WI38 (cell line): Measurements from ENCODE around the gene FUBP3.

Source experiments
- H3K4me3 ChIP-seq: 2 replicates; pipeline ENCODE4 v1.5.1; 2011; ENCODE audit warnings: low read depth, mild to moderate bottlenecking, control low read depth, low read length
- TF ChIP-seq, protein P1 (sequence below): IDR thresholded peaks from 2 replicates; pipeline ENCODE4 v1.5.1; 2012; ENCODE audit warnings: low read depth, mild to moderate bottlenecking, control low read depth, low read length

Gene FUBP3

DNA sequence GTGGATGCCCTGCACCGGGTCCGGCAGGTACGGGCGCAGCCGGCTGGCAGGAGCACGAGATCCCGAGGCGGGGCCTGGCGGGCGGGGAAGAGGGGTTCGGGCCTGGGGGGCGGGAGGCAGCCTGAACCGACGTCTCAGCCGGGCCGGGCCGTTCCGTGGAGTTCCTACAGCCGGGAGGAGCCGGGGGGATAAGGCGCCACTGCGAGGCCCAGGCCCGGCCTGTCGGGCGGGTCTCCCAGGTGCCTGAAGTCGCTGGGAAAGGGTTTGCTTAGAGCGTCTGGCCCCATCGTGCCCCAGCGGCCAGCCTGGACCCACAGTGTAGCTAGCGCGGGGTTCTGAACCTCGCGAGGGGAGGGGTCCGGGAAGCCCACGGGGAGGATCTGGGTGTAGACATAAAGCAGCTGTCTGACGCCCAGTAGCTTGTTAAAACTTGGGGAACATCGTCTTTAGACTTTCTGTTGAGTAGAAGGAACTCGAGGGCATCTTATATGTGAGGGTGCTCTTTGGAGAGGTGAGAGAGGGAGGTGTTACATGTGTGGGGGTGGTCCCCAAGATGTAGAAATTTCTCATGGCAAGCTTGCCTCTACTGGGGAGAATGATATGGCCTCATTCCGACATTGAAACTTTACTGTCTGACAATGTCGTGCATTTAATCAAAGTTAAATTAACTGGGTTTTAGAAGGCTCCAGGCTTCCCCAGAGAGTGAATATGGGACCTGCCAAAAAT is 524 bp downstream of the FUBP3 start:
- TF ChIP-seq, protein P1, sequence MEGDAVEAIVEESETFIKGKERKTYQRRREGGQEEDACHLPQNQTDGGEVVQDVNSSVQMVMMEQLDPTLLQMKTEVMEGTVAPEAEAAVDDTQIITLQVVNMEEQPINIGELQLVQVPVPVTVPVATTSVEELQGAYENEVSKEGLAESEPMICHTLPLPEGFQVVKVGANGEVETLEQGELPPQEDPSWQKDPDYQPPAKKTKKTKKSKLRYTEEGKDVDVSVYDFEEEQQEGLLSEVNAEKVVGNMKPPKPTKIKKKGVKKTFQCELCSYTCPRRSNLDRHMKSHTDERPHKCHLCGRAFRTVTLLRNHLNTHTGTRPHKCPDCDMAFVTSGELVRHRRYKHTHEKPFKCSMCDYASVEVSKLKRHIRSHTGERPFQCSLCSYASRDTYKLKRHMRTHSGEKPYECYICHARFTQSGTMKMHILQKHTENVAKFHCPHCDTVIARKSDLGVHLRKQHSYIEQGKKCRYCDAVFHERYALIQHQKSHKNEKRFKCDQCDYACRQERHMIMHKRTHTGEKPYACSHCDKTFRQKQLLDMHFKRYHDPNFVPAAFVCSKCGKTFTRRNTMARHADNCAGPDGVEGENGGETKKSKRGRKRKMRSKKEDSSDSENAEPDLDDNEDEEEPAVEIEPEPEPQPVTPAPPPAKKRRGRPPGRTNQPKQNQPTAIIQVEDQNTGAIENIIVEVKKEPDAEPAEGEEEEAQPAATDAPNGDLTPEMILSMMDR, result no peak
- peak overlapping the region; percentile 97 for H3K4me3 ChIP-seq

DNA sequence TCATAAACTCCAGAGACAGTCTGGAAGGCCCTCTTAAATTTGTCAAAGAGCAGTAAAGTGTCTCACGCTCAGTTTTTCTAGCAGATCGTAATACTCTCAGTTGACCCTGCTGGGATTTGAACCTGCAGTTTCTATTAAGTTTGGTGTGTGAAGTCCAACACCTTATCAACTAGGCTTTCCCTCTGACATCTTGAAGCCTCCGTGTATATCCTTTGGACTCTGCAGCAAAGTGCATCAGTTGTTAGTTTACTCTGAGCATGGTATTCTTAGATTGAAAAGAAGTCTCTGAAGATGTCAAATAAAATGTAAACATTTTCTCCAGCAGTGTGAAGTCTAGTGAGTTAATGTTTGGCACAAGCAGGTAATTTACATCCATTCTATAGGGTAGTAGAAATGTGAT is 2.4 kb downstream of the FUBP3 start:
- no peak overlapping the region for H3K4me3 ChIP-seq
- TF ChIP-seq, protein P1, result no peak

DNA sequence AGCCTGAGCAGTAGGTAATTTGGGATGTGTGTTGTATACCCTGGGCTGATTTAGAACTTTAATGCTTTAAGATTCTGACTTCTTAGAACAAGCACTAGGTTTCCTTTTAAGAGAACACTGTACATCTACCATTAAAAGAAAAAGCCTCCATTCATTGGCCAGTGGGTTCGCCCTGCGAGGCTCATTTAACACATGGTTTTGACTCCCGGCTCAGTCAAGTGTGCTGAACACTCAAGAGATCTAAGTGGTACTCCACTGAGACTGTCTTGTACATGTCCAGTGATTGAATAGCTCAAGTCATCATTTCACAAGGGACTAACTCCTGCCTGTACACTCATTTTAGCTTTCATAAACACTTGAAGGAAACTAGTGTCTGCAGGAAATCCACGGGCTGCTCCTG is 3.9 kb downstream of the FUBP3 start:
- TF ChIP-seq, protein P1, result no peak
- no peak overlapping the region for H3K4me3 ChIP-seq

DNA sequence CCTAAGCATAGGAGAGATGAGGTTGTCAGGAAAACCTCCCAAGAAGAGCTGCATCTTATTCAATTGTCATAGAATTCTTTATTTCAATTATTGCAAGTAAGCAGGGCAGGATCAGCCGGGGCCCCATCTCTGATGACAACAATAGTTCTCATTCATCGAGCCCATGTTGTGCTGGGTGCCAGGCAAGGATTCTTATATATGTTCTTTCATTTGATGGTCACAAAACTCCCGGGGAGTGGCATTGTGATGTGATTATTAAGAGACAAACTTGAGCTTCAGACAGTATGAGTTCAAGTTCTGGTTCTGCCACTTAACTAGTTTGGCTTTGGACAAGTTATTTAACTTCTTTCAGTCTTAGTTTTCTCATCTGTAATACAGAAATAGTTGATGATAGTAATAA is 8.5 kb downstream of the FUBP3 start:
- TF ChIP-seq, protein P1, result no peak
- no peak overlapping the region for H3K4me3 ChIP-seq

DNA sequence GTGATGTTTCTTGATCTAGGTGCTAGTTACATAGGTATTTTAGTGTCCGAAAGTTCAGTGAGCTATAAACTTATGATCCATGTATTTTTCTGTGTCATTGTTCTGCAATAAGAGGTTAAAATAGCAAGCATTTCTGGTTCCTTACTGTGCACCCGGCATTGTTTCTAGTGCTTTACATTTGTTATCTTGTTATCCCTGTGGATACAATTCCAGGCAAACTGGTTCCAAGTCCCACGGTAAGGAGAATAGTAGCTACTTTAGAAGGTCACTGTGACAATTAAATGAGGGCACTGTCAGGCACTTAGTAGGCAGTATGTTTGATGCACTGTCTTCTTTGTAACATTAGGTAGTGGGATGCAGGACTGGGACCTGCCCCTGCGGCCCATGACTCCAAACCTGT is 9.0 kb downstream of the FUBP3 start:
- H3K4me3 ChIP-seq, result no peak overlapping the region
- TF ChIP-seq, protein P1, result no peak

DNA sequence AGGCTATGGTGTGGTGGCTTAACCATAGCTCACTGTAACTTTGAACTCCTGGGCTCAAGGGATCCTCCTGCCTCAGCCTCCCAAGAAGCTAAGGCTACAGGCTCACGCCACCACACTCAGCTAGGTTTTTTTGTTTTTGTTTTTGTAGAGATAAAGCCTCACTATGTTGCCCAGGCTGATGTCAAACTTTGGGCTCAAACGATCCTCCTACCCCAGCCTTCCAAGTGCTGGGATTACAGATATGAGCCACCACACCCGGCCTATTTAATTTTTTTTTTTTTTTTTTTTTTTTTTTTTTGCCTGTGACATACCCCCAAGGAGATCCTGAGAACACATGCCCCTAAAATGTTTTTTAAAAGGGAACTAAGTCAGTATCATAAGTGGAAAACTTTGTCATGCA is 10.4 kb downstream of the FUBP3 start:
- TF ChIP-seq, protein P1, result no peak
- no peak overlapping the region for H3K4me3 ChIP-seq

DNA sequence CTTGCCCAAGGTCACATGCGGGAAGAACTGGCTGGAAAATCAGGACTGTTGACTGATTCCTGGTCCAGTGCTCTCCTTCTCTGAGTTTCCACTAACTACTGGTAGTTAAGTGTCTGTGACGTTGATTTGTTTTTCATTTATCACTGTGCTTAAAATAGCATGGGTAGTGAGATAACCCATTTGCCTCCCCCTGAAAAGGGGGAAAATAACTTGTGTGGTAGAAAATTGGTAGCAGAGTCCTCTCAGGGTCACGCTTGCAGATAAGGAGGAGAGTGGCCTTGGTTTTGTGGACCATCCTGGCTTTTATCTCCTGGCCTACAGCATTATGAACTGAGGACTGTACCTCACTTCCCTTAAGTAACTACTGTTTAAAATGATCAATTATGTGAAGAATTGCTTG is 10.9 kb downstream of the FUBP3 start:
- TF ChIP-seq, protein P1, result no peak
- no peak overlapping the region for H3K4me3 ChIP-seq
